ENCODE results near the gene ALG14. TPM values are rescaled to one million over a fixed set of nuclear protein-coding genes. Genes with fewer than 3 reads are reported as not detected.

The ALG14 gene
- total RNA-seq, 3 donors from 2014 or later, result 5.9 to 16.8 (median 11.4) TPM

GRCh38 chr1:95067568-95067967 is 5.2 kb downstream of the ALG14 start:
- Histone ChIP-seq H3K4me3 (no peak overlapping the region), H3K4me1 (ENCODE audit: low read depth) (peaks cover 25% of the 10 kb centered on the region), H3K9me3 (no peaks in the 10 kb centered on the region), H3K36me3 (ENCODE audit: low read depth) (no peaks in the 10 kb centered on the region)
- no peak for ATAC-seq
- TF ChIP-seq CTCF (IDR thresholded peaks at IDR 0.05), result no peak
- intact Hi-C loops (cut with DNase I, micrococcal nuclease), result no loop called here
- DNase-seq, result no peak

- no peak for TF ChIP-seq CTCF (IDR thresholded peaks at IDR 0.05)
- H3K36me3 ChIP-seq (ENCODE audit: low read depth), result no peaks in the 10 kb centered on the region
- no peaks in the 10 kb centered on the region for H3K9me3 ChIP-seq
- peaks cover 25% of the 10 kb centered on the region for H3K4me1 ChIP-seq (ENCODE audit: low read depth)
- no peak for DNase-seq
- intact Hi-C loops (cut with DNase I, micrococcal nuclease), result no loop called here
- no peak overlapping the region for H3K4me3 ChIP-seq
- ATAC-seq, result no peak
These were observed 5.7 kb downstream of the ALG14 start for GRCh38 chr1:95067062-95067461.

GRCh38 chr1:95061445-95062006 is 11.2 kb downstream of the ALG14 start:
- no peaks in the 10 kb centered on the region for H3K36me3 ChIP-seq (ENCODE audit: low read depth)
- H3K4me3 ChIP-seq, result no peak overlapping the region
- ATAC-seq (no peak), DNase-seq (no peak)
- H3K4me1 ChIP-seq (ENCODE audit: low read depth), result no peaks in the 10 kb centered on the region
- TF ChIP-seq CTCF (IDR thresholded peaks at IDR 0.05), result no peak
- H3K9me3 ChIP-seq, result no peaks in the 10 kb centered on the region
- intact Hi-C loops (cut with DNase I, micrococcal nuclease), result no loop called here

- DNase-seq (no peak), ATAC-seq (no peak)
- no peak for TF ChIP-seq CTCF (IDR thresholded peaks at IDR 0.05)
- intact Hi-C loops (cut with DNase I, micrococcal nuclease), result no loop called here
- Histone ChIP-seq H3K36me3 (ENCODE audit: low read depth) (no peaks in the 10 kb centered on the region), H3K9me3 (no peaks in the 10 kb centered on the region), H3K4me1 (ENCODE audit: low read depth) (no peaks in the 10 kb centered on the region), H3K4me3 (no peak overlapping the region)
These were observed 13.8 kb downstream of the ALG14 start for GRCh38 chr1:95058974-95059373.

- intact Hi-C loops (cut with DNase I, micrococcal nuclease), result no loop called here
- Histone ChIP-seq H3K36me3 (ENCODE audit: low read depth) (no peaks in the 10 kb centered on the region), H3K9me3 (no peaks in the 10 kb centered on the region), H3K4me3 (no peak overlapping the region), H3K4me1 (ENCODE audit: low read depth) (no peaks in the 10 kb centered on the region)
- ATAC-seq (no peak), DNase-seq (no peak)
- TF ChIP-seq CTCF (IDR thresholded peaks at IDR 0.05), result no peak
These were observed 15.4 kb downstream of the ALG14 start for GRCh38 chr1:95057351-95057750.

- no peak overlapping the region for H3K4me3 ChIP-seq
- TF ChIP-seq CTCF (IDR thresholded peaks at IDR 0.05), result no peak
- intact Hi-C loops (cut with DNase I, micrococcal nuclease), result loop anchor here (10.0 kb wide), 2 partner anchors 125 to 535 kb away; partner anchors contain the start of gene CNN3 (in 1 of the 2)
- H3K9me3 ChIP-seq, result no peaks in the 10 kb centered on the region
- peaks cover 3% of the 10 kb centered on the region for H3K4me1 ChIP-seq (ENCODE audit: low read depth)
- no peaks in the 10 kb centered on the region for H3K36me3 ChIP-seq (ENCODE audit: low read depth)
- ATAC-seq (no peak), DNase-seq (no peak)
These were observed 22.8 kb downstream of the ALG14 start for GRCh38 chr1:95049935-95050334.

All from mucosa of descending colon (tissue), 3 donors.